DMS53 (cell line): Measurements from ENCODE around the gene ATP5F1B.
A peak's percentile ranks its signal among the peaks of the same experiment; 100 is the strongest.

Experiments
- DNase-seq: peaks from one replicate; lab custom pipeline; 2025; lab: John Stamatoyannopoulos, UW

The ATP5F1B gene

DNA sequence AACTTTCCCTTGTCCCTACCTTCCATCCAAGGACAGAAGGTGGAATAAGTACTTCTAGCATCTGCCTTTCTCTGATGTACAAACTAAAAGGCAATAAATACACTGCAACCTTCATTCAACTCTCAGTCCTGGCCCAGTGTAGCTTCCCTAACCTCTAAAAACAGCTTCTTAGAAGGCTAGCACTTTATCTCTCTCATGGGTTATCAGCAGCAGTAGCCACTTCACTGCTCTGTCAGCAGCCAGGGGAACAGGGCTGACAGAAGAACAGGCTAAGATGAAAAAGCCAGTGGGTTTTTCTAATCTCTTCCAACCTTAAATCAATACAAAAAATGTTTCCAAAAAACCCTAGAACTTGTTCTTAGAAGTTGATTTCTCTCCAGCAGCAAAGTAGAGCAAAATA, 28.9 kb downstream of the ATP5F1B start:
- DNase-seq, result no peak

DNA sequence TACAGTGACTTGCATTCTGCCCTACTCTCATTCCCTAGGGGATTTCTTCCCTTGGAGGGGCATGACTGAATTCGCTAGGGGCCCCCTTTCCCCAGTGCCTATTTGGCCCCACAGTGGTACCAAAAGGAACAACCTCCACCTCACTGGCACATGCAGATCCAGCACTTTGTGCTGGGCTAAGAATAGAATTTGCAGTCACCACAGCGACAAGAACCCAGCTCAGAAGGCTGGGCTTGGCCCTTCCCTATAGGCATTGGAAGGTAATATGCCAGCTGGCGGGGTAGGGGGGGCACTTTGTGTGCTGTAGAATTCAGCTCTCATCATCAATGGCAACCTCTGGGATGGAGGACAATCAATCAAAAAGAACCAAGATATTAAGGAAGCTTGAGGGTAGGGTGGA, 29.5 kb downstream of the ATP5F1B start:
- DNase-seq, result no peak

DNA sequence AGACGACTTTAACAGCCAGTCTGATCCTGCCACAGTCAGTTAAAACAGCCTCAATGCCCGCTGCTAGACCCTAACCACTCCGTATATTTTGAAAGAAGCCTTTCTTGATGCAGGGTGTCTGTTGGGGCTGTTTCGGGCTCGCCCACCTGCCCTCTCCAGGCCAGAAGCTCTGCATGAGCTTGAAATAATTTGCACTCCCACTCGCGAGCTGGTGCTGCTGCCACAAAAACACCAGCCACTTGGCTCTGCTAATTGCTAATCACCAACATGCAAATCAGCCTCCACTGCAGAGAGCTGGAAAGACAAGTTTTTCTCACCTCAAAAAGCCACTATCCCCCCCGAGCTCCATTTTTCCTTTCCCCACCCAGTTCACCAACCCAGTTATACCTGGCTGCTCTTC, 31.2 kb downstream of the ATP5F1B start:
- no peak for DNase-seq

DNA sequence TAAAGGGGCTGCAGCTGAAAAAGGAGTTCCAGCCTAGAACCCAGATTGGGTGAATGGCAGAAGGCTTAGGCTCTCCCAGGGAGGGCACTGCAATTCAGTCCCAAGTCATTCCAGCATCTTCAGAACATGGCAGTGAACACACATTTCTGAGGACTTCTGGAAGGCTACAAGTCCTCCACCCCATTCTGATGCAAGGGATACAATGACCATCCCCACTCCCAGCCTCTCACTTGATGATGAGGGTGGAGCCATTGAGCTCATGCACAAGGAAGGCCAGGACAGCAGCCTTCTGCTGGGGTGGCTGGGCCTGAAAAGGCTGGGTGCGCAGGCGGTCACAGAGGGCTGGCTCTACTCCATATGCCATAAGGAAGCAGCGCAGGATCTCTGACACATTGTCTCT, 41.4 kb downstream of the ATP5F1B start:
- DNase-seq, result no peak

DNA sequence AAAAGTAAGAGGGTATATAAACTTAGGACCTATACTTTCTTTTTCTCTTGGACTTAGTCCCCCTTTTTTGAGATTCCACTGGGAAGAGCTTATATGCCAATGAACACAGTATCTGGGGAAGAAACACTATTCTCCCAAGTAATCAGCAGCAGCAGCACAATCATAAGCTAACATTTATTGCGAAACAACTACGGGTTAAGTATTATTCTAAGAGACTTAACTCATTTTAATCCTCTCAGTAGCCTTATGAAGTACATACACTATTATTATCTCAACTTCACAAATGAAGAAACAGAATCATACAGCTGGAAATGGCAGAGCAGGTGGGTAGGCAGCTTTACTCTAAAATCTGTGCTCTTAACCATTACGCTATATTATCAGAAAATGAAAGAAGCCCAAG, 43.5 kb downstream of the ATP5F1B start:
- no peak for DNase-seq

DNA sequence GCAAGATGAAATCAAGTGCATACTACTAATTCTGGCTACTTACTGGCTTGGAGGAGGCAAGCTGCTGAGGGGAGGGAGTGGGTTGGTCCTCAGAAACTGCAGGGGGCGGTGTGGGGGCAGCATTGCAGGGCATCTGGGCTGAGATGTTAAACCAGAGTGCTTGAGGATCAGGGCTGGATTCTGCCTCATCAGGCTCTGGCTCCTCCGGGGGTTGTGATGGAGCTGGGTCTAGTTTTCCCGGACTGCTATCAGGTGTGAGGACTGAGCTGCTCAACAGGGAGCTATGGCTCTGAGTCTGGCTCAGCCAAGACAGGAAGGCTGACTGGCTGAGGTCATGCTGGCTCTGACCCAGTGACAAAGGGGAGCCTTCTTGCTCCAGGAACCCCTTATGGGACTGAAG, 44.3 kb downstream of the ATP5F1B start:
- peak; percentile 43 for DNase-seq

DNA sequence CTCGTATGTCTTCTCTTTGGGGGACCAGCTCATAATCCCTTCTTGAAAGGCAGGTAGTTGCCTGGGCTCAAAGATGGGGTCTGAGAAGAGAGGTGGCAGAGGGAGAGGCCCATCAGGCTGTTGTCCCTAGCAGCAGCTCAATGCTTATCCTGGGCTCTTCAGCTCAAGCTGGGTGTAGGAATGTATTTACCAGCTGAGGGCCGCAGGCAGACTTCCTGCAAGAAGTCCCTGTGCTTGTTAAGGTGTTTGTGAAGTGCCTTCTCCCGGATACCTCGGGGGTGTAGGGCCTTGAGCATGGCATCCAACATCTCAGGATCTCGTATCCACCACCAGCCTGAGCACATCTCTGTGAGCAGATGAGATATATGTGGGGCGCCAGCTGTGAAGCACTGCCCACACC, 45.0 kb downstream of the ATP5F1B start:
- DNase-seq, result no peak

DNA sequence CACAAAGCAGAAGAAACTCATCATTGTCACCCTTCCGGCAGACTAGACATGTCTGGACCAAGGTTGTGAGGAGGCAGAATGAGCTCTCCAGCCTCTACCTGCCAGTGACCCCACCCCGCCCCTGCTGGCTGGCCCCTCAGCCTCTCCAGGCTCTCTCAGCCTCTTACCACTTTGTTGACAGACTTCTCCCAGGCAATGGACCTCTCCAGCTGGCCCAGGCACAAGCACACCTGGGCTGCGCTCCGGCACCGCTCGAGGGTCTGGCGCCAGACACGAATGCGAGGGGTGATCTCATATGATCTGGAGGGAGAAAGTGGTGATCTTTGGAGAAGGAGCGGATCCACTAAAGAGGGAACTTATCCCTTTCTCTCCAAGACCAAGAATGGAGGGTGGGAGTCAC, 46.0 kb downstream of the ATP5F1B start:
- DNase-seq, result no peak

DNA sequence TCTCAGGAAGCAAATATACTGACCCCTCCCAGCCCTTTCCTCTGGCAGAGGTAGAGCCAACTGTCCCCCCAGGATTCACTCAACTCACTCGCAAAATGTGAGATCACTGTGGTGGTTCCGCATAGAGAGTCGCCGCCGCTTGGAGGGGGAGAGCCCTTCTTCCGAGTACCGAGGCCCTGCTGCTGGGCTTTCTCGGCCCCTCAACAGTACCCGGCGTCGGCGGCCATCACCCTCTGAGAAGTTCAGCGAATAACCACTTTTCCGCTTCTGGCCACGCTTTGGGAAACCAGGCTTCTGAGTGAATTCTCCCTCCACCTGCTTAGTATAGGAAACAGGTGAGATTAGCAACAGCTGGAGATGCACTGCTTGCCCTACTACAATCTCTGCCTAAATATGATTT, 46.7 kb downstream of the ATP5F1B start:
- DNase-seq, result no peak

DNA sequence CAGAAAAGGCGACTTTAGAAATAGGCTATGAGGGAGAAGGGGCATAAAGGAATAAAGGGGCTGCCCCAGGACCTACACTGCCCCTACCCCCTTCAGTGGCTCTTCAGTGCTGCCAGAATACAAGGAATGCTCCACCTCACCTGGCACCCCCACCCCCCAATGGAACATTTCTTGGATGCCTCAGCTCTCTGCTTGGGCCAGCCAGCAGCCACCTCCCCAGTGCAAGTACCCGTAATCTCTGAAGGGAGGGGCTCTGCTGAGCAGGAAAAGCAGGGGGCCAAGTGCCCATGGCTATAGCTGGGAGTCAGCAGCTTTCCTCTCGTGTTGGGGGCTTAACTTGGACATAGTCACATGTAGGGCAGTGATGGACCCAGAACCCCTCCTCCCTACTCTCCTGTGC, 49.0 kb downstream of the ATP5F1B start:
- DNase-seq, result no peak

DNA sequence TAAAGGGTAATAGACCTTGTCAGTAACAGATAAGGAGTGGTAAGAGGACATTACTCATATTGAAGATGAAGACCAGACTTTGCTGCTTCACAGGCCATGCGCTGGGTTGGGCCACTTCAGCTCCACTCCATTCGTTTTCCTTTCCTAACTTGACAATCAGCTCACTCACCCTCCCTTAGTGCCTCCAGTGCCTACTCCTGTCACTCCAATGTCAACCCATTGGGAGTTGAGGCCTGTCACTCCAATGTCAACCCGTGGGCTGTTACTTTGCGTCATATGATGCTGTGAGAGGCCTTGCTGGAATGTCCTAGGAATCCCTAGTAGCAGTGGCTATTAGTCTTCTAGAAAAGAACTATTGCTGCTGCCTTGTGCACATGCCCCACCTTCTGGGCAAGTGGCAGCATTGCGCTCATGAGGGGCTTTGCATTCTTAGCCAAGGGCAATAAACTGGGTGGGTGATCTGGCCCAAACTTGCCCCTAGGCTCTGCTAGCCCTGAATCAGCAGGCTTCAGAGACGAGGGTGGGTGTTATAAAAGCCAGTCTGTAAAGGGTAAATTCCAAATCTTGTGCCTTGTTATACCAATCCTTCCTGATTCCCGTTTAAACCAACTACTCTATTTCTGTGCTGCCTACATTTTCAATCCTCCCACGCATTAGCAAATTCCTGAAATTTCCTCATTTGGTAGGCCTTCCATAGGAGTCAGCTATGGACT, 51.7 kb downstream of the ATP5F1B start:
- peak; percentile 80 for DNase-seq

DNA sequence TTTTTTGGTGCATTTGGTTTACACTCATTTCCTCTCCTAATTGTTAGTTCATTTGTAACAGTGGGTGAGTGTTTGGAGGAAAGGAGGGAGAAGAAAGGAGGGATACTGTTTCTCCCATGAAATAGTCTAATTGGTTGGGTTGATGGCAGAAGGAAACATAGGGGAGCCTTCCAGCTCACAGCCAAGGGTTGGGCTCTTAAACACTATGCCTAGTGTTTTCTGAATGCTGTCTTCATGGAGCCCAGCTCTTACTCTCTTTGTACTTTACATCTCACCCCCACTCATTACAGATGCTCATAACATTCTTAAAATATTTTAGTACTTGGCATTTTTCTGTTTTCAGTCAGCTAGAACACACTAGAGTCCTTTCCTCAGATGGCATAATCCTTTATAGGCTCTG, 53.8 kb downstream of the ATP5F1B start:
- DNase-seq, result no peak

DNA sequence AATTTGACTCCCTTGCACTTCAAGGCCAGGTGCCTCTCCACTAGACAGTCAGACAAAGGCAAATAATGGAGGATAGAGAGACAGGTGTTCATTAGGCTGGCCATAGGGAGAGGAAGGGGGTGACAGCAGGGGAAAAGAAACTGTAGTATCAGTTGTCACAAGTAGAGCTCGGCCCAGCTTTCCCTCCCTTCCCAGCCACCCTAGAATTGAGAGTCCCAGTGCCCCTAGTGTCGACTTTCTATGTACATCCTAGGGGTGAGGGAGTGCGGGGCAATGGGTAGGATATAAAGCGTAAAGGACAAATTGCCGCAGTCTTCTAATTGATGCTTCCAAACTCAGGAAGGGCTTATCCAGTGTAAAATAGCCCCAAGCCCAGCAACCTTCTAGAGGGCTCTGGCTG, 54.7 kb downstream of the ATP5F1B start:
- peak; percentile 89 for DNase-seq

DNA sequence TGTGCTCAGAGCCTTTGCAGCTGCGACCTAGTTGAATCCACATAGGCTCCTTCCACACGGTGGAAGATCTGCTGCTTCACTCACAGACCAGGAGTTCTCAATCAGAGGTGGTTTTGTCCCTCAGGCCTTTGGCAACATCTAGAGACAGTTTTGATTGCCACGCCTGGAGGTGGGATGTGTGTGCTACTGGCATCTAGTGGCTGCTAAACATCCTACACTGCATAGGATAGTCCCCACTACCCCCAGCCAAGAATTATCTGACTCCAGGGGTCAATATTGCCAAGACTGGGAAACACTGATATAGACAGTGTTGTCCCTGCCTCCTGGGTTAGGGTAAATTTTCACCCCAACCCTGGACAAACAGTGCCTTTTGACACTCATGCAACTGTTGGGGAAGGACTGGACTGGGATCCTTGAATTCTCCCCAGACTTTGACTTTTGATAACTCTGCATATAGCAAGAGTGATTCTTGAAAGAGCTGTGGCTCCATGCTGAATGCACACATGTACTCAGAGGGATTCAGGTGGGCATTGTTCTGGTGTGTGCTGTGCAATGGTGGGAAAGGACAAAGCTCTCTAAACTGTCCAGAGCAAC, 55.5 kb downstream of the ATP5F1B start:
- peak; percentile 52 for DNase-seq

DNA sequence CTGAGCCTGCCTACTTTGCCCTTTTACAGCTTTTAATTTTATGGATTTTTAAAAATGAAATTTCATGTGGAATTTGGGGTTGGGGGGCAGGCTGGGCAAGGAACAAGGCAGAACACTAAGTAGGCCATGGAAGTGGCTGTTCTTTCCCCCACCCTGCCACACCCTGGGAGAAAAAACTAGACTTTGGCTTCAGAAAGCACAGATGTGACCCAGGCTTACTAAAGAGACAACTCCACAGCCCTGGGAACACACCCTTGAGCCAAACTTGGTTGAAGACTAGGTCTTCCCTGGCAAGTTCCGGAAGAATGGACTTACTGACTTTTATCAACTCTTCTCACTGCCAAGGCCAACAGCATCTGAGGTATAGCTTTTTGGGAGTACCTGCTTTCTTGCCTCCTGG, 56.0 kb downstream of the ATP5F1B start:
- DNase-seq, result no peak
